GM13976 (cell line): ENCODE results near the gene DNAI2.

Experiments used
- DNase-seq: peaks from one replicate; pipeline ENCODE4 v3.0.0; 2012; ENCODE audit warnings: low spot score
- in situ Hi-C: fragments of 300-500 bp; cut with MboI; formaldehyde crosslinking; loops from one replicate; pipeline ENCODE4 v1.12.0; 2022; ENCODE audit warnings: low sequenced_read_pairs, mixed read lengths, inconsistent platforms; ENCODE audit not compliant: unreplicated experiment
- TF ChIP-seq, protein P1 (sequence below): IDR thresholded peaks from 2 replicates; pipeline ENCODE4 v1.5.1; 2012; ENCODE audit warnings: borderline replicate concordance, mild to moderate bottlenecking; ENCODE audit not compliant: insufficient read depth; ENCODE audit errors: extremely low read depth, missing control alignments, control extremely low read depth

Gene DNAI2

DNA sequence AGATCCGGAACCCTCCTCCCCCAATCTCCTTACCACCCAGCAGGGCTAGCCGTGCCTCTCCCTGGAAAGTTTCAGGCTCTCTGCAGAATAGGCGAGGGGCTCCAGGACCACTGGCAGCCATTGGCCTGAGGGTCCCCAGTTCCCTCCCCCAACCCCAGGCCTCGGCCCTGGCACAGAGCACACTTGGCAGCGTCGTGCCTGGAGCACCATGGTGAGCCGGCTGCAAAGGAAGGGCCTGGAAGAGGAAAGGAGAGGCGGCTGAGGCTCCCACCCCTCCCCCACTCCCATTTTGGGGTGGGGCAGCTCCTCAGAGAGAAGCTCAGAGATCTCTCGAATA, 88.0 kb downstream of the DNAI2 start:
- in situ Hi-C loops, result loop anchor here (10.0 kb wide), 1 partner anchor 67 kb away; no protein-coding TSS in a partner anchor
- DNase-seq, result no peak
- TF ChIP-seq, protein P1, sequence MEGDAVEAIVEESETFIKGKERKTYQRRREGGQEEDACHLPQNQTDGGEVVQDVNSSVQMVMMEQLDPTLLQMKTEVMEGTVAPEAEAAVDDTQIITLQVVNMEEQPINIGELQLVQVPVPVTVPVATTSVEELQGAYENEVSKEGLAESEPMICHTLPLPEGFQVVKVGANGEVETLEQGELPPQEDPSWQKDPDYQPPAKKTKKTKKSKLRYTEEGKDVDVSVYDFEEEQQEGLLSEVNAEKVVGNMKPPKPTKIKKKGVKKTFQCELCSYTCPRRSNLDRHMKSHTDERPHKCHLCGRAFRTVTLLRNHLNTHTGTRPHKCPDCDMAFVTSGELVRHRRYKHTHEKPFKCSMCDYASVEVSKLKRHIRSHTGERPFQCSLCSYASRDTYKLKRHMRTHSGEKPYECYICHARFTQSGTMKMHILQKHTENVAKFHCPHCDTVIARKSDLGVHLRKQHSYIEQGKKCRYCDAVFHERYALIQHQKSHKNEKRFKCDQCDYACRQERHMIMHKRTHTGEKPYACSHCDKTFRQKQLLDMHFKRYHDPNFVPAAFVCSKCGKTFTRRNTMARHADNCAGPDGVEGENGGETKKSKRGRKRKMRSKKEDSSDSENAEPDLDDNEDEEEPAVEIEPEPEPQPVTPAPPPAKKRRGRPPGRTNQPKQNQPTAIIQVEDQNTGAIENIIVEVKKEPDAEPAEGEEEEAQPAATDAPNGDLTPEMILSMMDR, result no peak

DNA sequence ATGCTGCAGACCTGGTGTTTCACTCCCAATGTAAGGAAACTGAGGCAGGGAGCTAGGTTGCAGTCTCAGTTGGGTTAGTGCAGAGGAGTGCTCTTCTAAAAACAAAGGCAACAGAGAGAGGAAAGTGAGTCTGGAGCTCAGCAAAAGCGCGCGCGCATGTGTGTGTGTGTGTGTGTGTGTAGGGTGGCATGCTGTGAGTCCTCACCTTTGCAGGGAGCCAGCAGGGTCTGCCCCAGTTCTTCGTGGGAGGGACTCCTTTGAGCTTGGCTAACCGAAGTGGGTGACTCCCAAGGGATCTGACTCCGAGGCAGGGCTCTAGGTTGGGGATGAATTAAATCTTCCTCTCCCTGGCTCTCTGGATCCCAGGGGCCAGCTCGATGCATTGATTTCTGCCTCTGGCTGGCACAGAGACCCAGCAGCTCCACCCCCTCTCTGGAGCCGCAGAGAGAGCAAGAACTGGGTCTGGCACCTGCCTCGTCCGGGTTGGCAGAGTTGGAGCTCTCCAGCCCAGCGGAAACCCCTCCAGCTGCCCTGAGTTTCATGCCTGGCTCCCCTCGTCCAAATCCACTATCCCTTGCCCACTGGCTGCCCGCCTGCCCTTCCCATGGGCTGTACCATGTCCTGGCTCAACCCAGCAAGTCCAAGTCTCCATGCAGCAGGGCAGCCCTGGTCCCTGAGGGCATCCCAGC, 88.9 kb downstream of the DNAI2 start:
- TF ChIP-seq, protein P1, result no peak
- no peak for DNase-seq
- in situ Hi-C loops, result loop anchor here (10.0 kb wide), 1 partner anchor 68 kb away; no protein-coding TSS in a partner anchor
